Left cardiac atrium (tissue), 4 donors: ENCODE measurements around the gene ERMARD. TPM values are rescaled to one million over a fixed set of nuclear protein-coding genes. Genes with fewer than 3 reads are reported as not detected.
"Not testable (repeated sequence)": the region's sequence is repeated elsewhere in the genome, so short reads cannot be mapped to it uniquely, and the experiment has no call there.

Experiments used
- ATAC-seq, 2 donors: fragments of 200-7000 bp; cut with Tn5 transposase; one replicate each; pipeline ENCODE4 v1.9.1; 2020; ENCODE audit warnings: mild to moderate bottlenecking in 2 of 2, moderate library complexity in 2 of 2
- DNase-seq: peaks from one replicate; pipeline ENCODE4 v3.0.0-alpha.2; 2020
- intact Hi-C, 2 donors: fragments of 100-400 bp; cut with DNase I; formaldehyde crosslinking; loops; one replicate each; pipeline versions ENCODE4 v1.14.1 to v1.15.1; 2022 to 2023
- total RNA-seq, 2 donors: library from RNA; stranded (reverse); fragmentation: NEBNext Ultra II Directional; extraction: Animal tissue kit (Norgen Biotek cat#: 25700); gene quantifications; one replicate each; pipeline ENCODE4 v1.2.1, GENCODE V29; 2021
- donor health status: DM: no; HTN: yes; CAD: no.
- donor health status: DM: no; HTN: yes; CAD: no; lungs with severe emphysema.
- donor health status: DM: yes; HTN: yes; CAD: no.
- donor health status: Dilated cardiomyopathy.

ERMARD gene
- total RNA-seq, 2 donors from 2014 or later = 10.5 to 11.3 TPM

GRCh38 chr6:169725125-169726048 is 26.0 kb upstream of the ERMARD start:
- DNase-seq = peak; percentile 77
- intact Hi-C loops = loop anchor here in 1 of 2 donors (2.0 kb wide), 1 partner anchor 25 kb away; the partner anchor contains the start of genes DYNLT2 and ERMARD
- peak; percentile 21 to 78 for ATAC-seq

- intact Hi-C loops = no loop called here
- ATAC-seq = no peak
- no peak for DNase-seq
Observed at GRCh38 chr6:169726049-169726400, 25.4 kb upstream of the ERMARD start.

- DNase-seq = no peak
- ATAC-seq = no peak
- intact Hi-C loops = no loop called here
Observed at GRCh38 chr6:169726963-169727362, 24.5 kb upstream of the ERMARD start.

- no peak for DNase-seq
- ATAC-seq = no peak
- intact Hi-C loops = no loop called here
Observed at GRCh38 chr6:169729961-169730360, 21.5 kb upstream of the ERMARD start.

- peak; percentile 43 to 57 for ATAC-seq
- intact Hi-C loops = no loop called here
- DNase-seq = peak; percentile 25
Observed at GRCh38 chr6:169738204-169738975, 13.0 kb upstream of the ERMARD start.

GRCh38 chr6:169738976-169739529 is 12.4 kb upstream of the ERMARD start:
- intact Hi-C loops = no loop called here

GRCh38 chr6:169741344-169741743 is 10.1 kb upstream of the ERMARD start:
- ATAC-seq (no peak), DNase-seq (no peak)
- intact Hi-C loops = no loop called here

More at GRCh38 chr6:169738976-169739529, 12.4 kb upstream of the ERMARD start:
- ATAC-seq (peak in 1 of 2 donors; percentile 32), DNase-seq (no peak)

GRCh38 chr6:169745405-169745804 is 6.0 kb upstream of the ERMARD start:
- ATAC-seq = no peak
- intact Hi-C loops = no loop called here

GRCh38 chr6:169746556-169746955 is 4.9 kb upstream of the ERMARD start:
- intact Hi-C loops = no loop called here
- DNase-seq (no peak), ATAC-seq (no peak)

More at GRCh38 chr6:169745405-169745804, 6.0 kb upstream of the ERMARD start:
- no peak for DNase-seq

- DNase-seq (no peak), ATAC-seq (peak in 1 of 2 donors; percentile 73)
- intact Hi-C loops = loop anchor here in 1 of 2 donors (10.0 kb wide), 1 partner anchor 47 kb away; the partner anchor contains the start of genes C6orf120 and WDR27
Observed at GRCh38 chr6:169752074-169752623, 727 bp downstream of the ERMARD start.

- intact Hi-C loops = loop anchor here in 1 of 2 donors (10.0 kb wide), 1 partner anchor 50 kb away; the partner anchor contains the start of genes C6orf120 and WDR27
- DNase-seq = no peak
- no peak for ATAC-seq
Observed at GRCh38 chr6:169755162-169755561, 3.7 kb downstream of the ERMARD start.

- ATAC-seq = no peak
- intact Hi-C loops = no loop called here
- DNase-seq = no peak
Observed at GRCh38 chr6:169763308-169763707, 11.9 kb downstream of the ERMARD start.

- intact Hi-C loops = no loop called here
Observed at GRCh38 chr6:169763881-169764280, 12.5 kb downstream of the ERMARD start.

GRCh38 chr6:169765789-169766188 is 14.4 kb downstream of the ERMARD start:
- intact Hi-C loops, ATAC-seq, DNase-seq: not testable (repeated sequence)

More at GRCh38 chr6:169763881-169764280, 12.5 kb downstream of the ERMARD start:
- DNase-seq (no peak), ATAC-seq (no peak)

GRCh38 chr6:169766232-169766631 is 14.8 kb downstream of the ERMARD start:
- ATAC-seq = no peak
- intact Hi-C loops = no loop called here

GRCh38 chr6:169766921-169767736 is 15.7 kb downstream of the ERMARD start:
- intact Hi-C loops = no loop called here
- DNase-seq (no peak), ATAC-seq (no peak)

More at GRCh38 chr6:169766232-169766631, 14.8 kb downstream of the ERMARD start:
- DNase-seq = no peak

- intact Hi-C loops = no loop called here
- DNase-seq = no peak
- ATAC-seq = no peak
Observed at GRCh38 chr6:169774347-169774746, 22.9 kb downstream of the ERMARD start.

- ATAC-seq (no peak), DNase-seq (no peak)
- intact Hi-C loops = no loop called here
Observed at GRCh38 chr6:169775321-169775720, 23.9 kb downstream of the ERMARD start.
